Right hindlimb (tissue), 1 donor: ENCODE data around the gene NOTCH1.

Source experiments
- DNase-seq: peaks from one replicate; pipeline ENCODE4 v3.0.0-alpha.2; 2018

NOTCH1 gene

GRCh38 chr9:136513191-136513590 is 32.7 kb downstream of the NOTCH1 start:
- no peak for DNase-seq

GRCh38 chr9:136512651-136513071 is 33.2 kb downstream of the NOTCH1 start:
- no peak for DNase-seq

DNA sequence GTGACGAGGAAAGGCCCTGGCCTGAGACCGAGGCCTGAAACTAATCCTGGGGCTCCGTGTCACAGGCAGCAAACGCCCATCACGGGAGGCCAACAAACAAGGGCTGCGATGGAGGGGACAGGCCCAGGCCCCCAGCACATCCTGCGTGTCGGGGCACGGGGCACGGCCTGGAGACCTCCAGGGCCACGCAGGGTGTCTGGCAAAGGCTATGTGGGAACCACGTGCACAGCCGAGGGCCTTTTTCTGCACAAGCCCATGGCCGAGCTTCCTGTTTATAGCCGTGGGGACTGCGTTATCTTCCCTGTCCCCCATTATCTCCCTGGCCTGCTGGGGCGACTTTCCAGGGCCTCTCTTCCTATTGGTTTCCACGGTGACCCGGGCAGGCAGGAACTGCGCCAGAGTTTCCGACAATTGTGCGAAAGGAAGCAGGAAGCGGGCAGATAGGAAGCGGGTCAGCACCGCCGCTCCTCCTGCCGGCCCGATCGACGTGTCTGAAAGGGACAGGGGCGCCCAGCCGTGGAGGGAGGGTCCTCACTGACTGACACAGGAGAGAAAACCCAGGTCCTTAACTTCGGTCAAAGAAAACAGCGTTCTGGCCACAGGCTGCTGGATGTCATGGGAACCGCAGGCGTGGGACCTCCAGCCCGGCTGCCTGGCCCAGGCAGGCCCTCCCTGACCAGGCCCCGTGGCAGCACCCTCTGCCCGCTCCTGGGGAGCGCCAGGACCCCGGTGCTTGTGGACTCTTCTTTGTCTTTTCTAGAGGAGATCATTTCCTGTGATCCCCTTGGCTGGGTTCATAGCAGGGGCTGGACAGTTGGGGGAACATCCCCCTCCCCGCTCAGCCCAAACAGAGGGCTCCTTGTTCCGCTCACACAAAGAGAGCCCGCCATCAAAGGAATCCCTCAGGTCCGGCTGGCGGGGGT is 33.9 kb downstream of the NOTCH1 start:
- peak; percentile 68 for DNase-seq

DNA sequence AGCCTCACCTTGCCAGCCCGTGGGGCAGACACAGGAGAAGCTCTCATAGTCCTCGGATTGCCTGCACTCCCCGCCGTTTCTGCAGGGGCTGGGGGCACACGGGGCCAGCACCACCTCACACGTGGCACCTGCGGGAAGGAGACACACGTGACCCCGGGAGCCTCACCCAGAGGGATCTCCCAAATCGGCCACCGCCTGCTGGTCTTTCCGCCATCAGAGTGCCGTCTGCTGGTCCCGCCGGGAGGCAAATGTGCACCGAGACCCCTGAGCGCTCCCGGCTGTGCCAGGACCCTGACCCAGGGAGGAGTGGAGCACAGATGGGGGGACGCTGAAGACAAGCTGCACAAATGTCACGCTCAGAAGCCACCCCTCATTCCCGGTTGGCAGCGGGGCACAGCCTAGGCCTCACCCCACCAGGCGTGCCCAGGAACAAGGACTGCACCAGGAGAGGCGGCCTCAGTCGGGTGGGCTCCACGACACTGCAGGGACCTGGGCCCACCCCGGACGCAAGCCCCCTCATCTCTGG is 34.6 kb downstream of the NOTCH1 start:
- no peak for DNase-seq

DNA sequence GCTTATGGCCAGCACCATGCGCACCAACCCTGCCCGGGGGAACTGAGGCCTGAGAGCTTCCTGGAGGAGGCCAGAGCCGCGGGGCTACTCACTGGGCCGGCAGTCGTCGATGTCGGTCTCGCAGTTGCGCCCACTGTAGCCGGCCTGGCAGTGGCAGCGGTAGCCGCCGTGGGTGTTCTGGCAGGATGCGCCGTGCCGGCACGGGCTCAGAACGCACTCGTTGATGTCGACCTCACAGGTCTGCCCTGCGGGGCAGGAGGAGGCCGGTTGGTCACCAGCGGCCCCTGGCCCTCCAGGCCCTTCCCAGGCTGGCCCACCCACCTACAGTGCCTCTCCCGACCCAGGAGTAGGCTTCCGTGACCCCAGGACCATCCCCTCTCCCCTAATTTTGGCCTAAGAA is 35.3 kb downstream of the NOTCH1 start:
- DNase-seq = no peak

DNA sequence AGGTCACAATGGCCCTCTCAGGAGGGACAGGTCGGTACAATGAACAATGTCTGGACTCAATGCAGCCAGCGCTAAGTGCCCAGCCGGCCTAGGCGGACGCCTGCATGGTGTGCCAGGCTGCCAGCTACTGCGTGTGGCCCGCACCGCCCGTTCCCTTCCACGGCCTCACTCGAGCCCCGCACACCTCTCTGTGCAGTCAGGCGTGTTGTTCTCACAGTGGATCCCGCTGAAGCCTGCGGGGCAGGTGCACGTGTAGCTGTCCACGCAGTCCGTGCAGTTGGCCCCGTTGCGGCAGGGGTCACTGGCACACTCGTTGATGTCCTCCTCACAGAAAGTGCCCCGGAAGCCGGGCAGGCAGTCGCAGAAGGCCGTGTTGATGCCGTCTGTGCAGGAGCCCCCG is 36.3 kb downstream of the NOTCH1 start:
- DNase-seq = no peak

GRCh38 chr9:136508729-136509500 is 36.9 kb downstream of the NOTCH1 start:
- no peak for DNase-seq

- no peak for DNase-seq
These were observed 37.9 kb downstream of the NOTCH1 start for GRCh38 chr9:136507992-136508375.

DNA sequence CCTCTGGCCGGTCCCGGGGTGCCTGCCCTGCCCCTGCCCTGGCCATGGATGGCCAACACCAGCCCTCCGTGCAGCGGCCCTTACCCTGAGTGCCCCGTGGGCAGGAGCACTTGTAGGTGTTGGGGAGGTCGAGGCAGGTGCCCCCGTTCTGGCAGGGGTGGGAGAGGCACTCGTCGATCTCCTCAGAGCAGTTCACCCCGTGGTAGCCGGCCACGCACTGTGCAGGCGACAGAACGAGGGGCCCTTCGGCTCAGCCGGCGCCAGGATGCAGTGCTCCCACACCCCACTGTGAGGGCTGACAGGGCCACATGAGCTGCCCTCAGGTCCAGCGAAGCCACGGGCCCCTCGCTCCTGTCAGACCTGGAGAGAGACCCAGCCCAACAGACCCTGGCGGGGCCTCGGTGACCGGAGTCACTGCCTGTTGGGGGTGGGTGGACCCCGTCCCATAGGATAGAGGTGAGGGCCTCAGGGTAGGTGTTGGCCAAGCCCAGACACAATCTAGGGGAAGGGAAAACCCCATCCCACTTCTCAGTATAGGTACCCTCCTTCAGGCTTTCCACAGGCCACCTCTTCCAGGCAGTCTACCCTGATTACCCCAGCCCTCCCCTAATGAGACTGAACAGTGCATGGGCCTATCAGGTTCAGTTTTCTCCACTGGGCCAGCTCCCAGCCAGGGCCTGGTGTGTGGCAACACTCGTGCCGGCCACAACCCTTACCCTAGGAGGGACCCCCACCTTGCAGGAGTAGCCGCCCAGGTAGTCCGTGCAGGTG is 38.4 kb downstream of the NOTCH1 start:
- DNase-seq = no peak

DNA sequence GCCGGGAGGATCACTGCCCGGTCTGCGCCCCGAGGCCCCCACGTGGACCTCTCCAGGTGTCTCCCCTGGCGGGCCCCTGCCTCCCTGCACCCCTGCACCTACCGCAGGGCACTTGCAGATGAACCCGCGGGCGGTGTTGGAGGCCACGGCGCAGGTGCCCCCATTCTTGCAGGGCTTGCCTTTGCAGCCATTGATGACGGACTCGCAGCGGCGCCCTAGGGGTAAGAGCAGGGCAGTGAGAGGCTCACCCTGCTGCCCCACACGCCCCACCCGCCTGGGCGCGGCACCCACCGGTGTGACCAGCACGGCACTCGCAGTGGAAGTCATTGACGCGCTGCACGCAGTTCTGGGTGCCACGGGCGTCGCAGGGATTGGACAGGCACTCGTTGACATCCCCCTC is 39.4 kb downstream of the NOTCH1 start:
- no peak for DNase-seq

- DNase-seq = no peak
These were observed 40.1 kb downstream of the NOTCH1 start for GRCh38 chr9:136505406-136506403.

DNA sequence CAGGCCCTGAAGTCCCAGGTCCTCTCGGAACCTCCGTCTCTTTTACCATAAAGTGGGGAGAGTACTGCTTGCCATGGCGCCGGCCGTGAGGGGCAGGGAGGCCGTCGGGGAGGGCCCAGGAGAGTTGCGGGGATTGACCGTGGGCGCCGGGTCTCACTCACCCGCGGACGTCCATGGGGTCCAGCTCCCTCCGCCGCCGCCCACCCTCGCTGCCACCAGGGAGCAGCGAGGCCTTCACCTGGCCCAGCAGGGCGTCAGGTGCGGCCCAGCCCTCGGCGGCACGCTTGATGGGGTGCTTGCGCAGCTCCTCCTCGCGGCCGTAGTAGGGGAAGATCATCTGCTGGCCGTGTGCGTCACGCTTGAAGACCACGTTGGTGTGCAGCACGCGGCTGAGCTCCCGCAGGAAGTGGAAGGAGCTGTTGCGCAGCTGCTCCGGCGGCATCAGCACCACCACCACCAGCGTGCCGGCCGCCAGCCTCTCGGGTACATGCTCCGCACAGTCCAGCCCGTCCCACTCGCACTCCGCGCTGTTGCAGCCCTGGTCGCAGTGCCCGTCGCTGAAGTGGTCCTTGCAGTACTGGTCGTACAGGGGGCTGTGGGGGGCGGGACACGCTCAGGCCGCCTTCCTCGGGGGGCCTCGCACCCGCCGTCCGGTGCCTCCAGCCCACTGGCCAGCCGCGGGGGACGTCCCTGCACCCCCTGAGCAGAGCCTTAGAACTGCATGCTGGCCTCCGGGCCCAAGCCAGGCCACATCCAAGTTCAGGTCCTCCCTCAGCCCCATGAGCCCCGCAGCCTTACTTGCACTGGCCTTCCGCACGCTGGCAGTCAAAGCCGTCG is 41.1 kb downstream of the NOTCH1 start:
- DNase-seq = no peak

DNA sequence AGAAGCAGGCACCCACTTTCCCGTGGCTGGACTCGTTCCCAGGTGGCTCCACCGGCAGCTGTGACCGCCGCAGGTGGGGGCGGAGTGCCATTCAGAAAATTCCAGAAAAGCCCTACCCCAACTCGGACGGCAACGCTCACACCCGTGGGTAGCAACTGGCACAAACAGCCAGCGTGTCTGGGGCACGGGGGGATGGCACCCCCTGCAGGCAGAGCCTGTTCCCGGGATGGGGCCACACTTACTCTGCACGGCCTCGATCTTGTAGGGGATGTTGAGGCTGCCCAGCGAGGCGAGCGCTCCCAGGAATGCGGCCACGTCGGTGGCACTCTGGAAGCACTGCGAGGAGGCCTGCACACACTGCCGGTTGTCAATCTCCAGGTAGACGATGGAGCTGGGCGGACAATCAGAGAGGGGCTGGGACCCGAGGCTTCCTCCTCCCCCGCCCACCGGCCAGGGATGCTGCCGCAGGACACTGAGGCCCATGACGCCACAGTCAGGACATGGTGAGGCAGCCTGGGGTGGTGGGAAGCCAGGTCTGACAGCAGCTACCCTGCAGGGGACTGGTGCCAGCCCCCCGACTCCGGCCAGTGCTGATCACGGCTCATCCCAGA is 42.8 kb downstream of the NOTCH1 start:
- no peak for DNase-seq

DNA sequence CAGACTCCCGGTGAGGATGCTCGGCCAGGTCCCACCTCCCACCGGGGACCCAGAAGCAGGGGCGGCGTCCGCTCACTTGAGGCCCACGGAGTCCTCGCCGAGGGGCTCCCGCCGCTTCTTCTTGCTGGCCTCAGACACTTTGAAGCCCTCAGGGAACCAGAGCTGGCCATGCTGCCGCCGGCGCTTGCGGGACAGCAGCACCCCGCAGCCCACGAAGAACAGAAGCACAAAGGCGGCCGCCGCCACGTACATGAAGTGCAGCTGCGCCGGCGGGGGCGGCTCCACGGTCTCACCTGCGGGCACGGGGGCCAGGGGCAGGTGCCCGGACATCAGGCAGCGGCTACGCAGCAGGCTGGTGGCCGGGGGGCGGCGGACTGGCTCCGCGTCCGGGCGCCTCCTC is 43.7 kb downstream of the NOTCH1 start:
- no peak for DNase-seq

- no peak for DNase-seq
These were observed 44.2 kb downstream of the NOTCH1 start for GRCh38 chr9:136501686-136502085.

DNA sequence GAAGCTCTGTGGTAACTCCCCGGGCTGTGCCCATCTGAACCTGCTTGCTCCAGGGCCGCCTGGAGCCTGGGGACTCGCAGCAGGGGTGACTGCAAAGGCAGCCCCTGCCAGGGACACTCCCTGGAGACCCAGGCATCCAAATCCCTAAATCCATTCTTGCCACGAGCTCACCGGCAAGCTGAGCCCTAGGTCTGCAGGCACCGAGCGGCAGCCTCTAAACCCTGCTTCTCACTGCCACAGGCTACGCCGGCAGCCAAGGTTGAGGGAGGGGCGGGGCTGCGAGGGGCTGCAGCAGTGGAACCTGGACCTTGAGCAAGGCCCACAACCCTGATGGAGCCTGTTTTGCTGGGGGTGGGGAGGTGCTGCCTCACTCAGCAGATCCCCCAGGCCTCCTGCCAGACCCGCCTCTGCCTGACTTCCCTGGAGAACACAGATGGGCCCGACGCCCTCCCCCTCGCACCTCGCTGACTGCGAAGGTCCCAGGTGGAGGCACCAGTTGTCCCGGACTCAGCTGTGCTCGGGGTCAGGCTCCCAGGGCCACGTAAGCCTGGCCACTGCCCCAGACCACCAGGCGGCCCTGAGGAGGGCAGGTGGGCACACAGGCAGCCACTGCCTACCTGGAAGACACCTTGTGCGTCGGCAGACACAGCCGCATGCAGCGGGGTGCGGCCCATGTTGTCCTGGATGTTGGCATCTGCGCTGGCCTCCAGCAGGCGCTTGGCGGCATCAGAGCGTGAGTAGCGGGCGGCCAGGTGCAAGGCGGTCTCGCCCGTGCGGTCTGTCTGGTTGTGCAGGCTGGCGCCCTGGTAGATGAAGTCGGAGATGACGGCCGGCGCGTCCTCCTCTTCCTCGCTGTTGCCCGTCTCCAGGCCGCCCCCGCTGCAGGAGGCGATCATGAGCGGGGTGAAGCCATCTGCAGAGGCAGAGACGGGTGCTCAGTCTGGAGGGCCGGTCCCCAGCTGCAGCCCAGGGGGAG is 45.6 kb downstream of the NOTCH1 start:
- DNase-seq = no peak

- DNase-seq = no peak
These were observed 46.5 kb downstream of the NOTCH1 start for GRCh38 chr9:136499071-136499934.
